Transverse colon (tissue), 4 donors: ENCODE results near the gene DNAH11. TPM values are rescaled to one million over a fixed set of nuclear protein-coding genes. Genes with fewer than 3 reads are reported as not detected.

Experiments used
- DNase-seq: peaks from one replicate; pipeline ENCODE4 v3.0.0-alpha.2; 2019
- H3K27ac ChIP-seq, 4 donors: fragments of 200-600 bp; sonication (generic); 2 replicates each; pipeline ENCODE4 v1.5.1; 2016 to 2018; ENCODE audit warnings: inconsistent platforms in 4 of 4
- H3K27me3 ChIP-seq: fragments of 200-600 bp; sonication (generic); 2 replicates; pipeline ENCODE4 v1.5.1; 2017; ENCODE audit warnings: inconsistent platforms
- H3K36me3 ChIP-seq, 4 donors: fragments of 200-600 bp; sonication (generic); 2 replicates each; pipeline ENCODE4 v1.5.1; 2017 to 2019; ENCODE audit warnings: inconsistent platforms in 4 of 4
- H3K4me1 ChIP-seq, 4 donors: fragments of 200-600 bp; sonication (generic); 2 replicates each; pipeline ENCODE4 v1.5.1; 2017 to 2020; ENCODE audit warnings: inconsistent platforms in 4 of 4
- H3K4me3 ChIP-seq, 4 donors: fragments of 200-600 bp; sonication (generic); 1 replicate in 1 of 4; 2 replicates in 3 of 4; pipeline versions ENCODE4 v1.5.1 to v1.6.1; 2017 to 2019; ENCODE audit warnings: inconsistent platforms in 4 of 4
- H3K9me3 ChIP-seq, 2 donors: fragments of 200-600 bp; sonication (generic); 2 replicates each; pipeline ENCODE4 v1.5.1; 2017 to 2019; ENCODE audit warnings: inconsistent platforms in 2 of 2
- EP300 ChIP-seq: sonication (generic); formaldehyde crosslinking; IDR thresholded peaks from one replicate; pipeline ENCODE4 v1.6.1; 2017; ENCODE audit warnings: antibody characterized with exemption, low read depth
- POLR2A ChIP-seq: fragments of 450-650 bp; IDR thresholded peaks from one replicate; pipeline ENCODE4 v1.6.1; 2016; ENCODE audit warnings: antibody characterized with exemption, mild to moderate bottlenecking, moderate library complexity
- POLR2AphosphoS5 ChIP-seq, 3 donors: sonication (generic); formaldehyde crosslinking; IDR thresholded peaks; one replicate each; pipeline ENCODE4 v1.6.1; 2016; ENCODE audit warnings: antibody characterized with exemption in 3 of 3
- WGBS, 2 donors: methylation state at CpG; one replicate each; pipeline ENCODE4 v1.1.5; 2018; ENCODE audit warnings: low coverage in 1 of 2; 5-methylcytosine and 5-hydroxymethylcytosine counted together
- in situ Hi-C, 4 donors: fragments of 200-750 bp; cut with MboI; loops; one replicate each; pipeline versions ENCODE4 v1.15.0 to v1.15.1; 2017; ENCODE audit warnings: low sequenced_read_pairs in 3 of 4, low pct_ligation_motif_present in 1 of 4, low pct_unique_long_range_greater_than_20kb in 1 of 4
- intact Hi-C: fragments of 100-400 bp; cut with DNase I; formaldehyde crosslinking; loops from one replicate; pipeline ENCODE4 v1.15.1; 2023; ENCODE audit warnings: low total_unique reads
- total RNA-seq, 4 donors: library from RNA; depleted of rRNA; stranded (reverse); fragments of >200 nt; gene quantifications; one replicate each; pipeline ENCODE4 v1.1.0, GENCODE V29; 2016
- TF ChIP-seq, protein P1 (sequence below), 5 experiments: fragments of 200-600 bp in 3 of 5; fragments of 450-650 bp in 2 of 5; sonication (generic) in 3 of 5; IDR thresholded peaks; 1 replicate in 2 of 5; 2 replicates in 3 of 5; pipeline ENCODE4 v1.5.1; 2016 to 2017; ENCODE audit warnings: antibody characterized with exemption in 5 of 5, inconsistent platforms in 3 of 5, mild to moderate bottlenecking in 2 of 5, moderate library complexity in 1 of 5

Gene DNAH11
- total RNA-seq, 4 donors from 2014 or later: under 0.01 to 0.16 TPM; not detected in 2

DNA sequence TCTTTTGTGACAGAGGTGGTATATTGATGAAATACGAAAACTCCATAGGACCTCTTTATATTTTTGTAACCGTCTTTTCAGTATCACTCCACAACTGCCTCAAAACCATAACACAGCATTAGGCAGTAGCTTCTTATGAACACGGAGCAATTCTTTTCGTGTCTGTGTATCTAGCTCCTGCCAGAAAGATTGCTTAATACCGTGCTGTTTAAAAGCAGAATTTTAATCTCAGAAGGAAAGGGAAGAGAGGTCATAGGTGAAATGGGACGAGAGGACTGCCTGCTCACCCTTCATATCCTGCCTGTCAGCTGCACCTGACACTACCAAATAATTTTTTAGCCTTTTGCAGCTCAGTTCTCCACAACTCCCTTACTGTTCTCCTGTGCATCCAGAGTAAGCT is 200.7 kb downstream of the DNAH11 start:
- H3K27me3 ChIP-seq: no peaks in the 10 kb centered on the region
- WGBS, 2 donors: 57 to 63% methylated on average over 6 of the region's 6 CpGs
- H3K4me1 ChIP-seq: no peaks in the 10 kb centered on the region
- TF ChIP-seq EP300 (no peak), POLR2A (no peak), POLR2AphosphoS5 (IDR thresholded peaks at IDR 0.05) (no peak)
- TF ChIP-seq, protein P1, sequence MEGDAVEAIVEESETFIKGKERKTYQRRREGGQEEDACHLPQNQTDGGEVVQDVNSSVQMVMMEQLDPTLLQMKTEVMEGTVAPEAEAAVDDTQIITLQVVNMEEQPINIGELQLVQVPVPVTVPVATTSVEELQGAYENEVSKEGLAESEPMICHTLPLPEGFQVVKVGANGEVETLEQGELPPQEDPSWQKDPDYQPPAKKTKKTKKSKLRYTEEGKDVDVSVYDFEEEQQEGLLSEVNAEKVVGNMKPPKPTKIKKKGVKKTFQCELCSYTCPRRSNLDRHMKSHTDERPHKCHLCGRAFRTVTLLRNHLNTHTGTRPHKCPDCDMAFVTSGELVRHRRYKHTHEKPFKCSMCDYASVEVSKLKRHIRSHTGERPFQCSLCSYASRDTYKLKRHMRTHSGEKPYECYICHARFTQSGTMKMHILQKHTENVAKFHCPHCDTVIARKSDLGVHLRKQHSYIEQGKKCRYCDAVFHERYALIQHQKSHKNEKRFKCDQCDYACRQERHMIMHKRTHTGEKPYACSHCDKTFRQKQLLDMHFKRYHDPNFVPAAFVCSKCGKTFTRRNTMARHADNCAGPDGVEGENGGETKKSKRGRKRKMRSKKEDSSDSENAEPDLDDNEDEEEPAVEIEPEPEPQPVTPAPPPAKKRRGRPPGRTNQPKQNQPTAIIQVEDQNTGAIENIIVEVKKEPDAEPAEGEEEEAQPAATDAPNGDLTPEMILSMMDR (IDR thresholded peaks at IDR 0.05): no peak
- in situ Hi-C loops (no loop called here), intact Hi-C loops (no loop called here)
- H3K9me3 ChIP-seq: no peaks in the 10 kb centered on the region
- no peak for DNase-seq
- H3K27ac ChIP-seq: no peak overlapping the region
- no peaks in the 10 kb centered on the region for H3K36me3 ChIP-seq
- H3K4me3 ChIP-seq: no peak overlapping the region

DNA sequence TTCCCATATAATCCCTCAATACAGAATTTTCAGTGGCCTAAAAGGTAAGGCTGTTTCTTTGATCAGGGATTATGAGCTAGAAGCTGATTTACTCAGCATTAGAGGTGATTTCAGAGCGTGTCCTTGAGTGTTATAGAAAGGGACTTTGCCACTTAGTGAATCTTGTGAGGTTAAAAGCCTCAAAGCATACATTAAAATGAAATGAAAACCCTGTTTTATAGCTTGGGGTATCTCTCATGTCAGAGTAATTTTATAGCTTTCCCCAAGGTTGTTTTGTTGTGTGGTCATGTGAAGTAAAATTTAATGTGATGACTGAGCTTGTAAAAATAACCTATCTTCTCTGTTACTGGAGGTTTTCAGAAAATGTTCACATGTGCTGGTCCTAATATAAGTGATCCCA is 204.1 kb downstream of the DNAH11 start:
- no peaks in the 10 kb centered on the region for H3K36me3 ChIP-seq
- H3K27ac ChIP-seq: no peak overlapping the region
- DNase-seq: no peak
- TF ChIP-seq EP300 (no peak), POLR2A (no peak), POLR2AphosphoS5 (IDR thresholded peaks at IDR 0.05) (no peak)
- TF ChIP-seq, protein P1 (IDR thresholded peaks at IDR 0.05): no peak
- 58 to 75% methylated on average over 1 of the region's 1 CpG for WGBS, 2 donors
- no peak overlapping the region for H3K4me3 ChIP-seq
- intact Hi-C loops (no loop called here), in situ Hi-C loops (no loop called here)
- H3K27me3 ChIP-seq: no peaks in the 10 kb centered on the region
- H3K9me3 ChIP-seq: no peaks in the 10 kb centered on the region
- no peaks in the 10 kb centered on the region for H3K4me1 ChIP-seq

DNA sequence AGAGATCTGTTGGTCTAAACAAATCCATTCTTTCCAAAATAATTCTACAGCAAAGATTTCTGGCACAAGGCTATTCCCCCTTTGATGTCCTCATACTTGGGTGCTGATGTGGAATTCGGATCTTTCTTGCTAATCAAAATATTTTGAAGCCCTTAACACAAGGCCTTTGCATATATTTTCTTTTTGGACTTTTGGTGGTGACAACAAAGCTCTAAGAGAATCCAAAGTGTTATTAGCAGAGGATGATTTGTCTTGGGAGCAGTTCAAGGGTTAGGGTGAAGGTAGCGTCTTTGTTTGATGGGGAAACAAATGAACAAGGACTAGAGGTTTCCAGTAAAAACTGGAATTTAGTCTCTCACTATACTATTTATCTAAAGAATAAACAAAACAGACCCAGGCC is 205.0 kb downstream of the DNAH11 start:
- Histone ChIP-seq H3K4me3 (no peak overlapping the region), H3K27me3 (no peaks in the 10 kb centered on the region), H3K27ac (no peak overlapping the region), H3K4me1 (no peaks in the 10 kb centered on the region), H3K36me3 (no peaks in the 10 kb centered on the region), H3K9me3 (no peaks in the 10 kb centered on the region)
- TF ChIP-seq POLR2AphosphoS5 (IDR thresholded peaks at IDR 0.05) (no peak), POLR2A (no peak), EP300 (no peak)
- TF ChIP-seq, protein P1 (IDR thresholded peaks at IDR 0.05): no peak
- intact Hi-C loops: no loop called here
- in situ Hi-C loops: no loop called here
- 62 to 66% methylated on average over 2 of the region's 2 CpGs for WGBS, 2 donors
- DNase-seq: no peak

DNA sequence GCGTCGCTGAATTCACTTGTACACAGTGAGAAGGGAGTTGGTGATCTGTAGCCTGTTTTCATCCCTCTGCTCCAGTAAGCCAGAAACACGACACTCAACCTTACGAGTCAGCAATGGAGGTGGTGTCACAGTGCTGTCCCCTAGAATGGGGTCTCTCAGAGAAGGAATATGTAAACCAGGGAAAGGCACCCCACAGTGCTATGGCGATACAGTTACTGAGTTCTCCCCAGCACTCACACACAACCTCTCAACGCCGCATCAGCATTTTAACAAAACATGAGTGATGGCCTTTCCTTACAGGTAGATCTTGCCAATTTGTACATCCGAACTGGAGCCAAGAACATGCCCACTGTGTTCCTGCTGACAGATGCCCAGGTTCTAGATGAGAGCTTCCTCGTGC is 206.5 kb downstream of the DNAH11 start:
- no peak for TF ChIP-seq POLR2AphosphoS5 (IDR thresholded peaks at IDR 0.05)
- TF ChIP-seq EP300: no peak
- TF ChIP-seq POLR2A: no peak
- TF ChIP-seq, protein P1 (IDR thresholded peaks at IDR 0.05): no peak
- intact Hi-C loops (no loop called here), in situ Hi-C loops (no loop called here)
- no peak overlapping the region for H3K4me3 ChIP-seq
- H3K27me3 ChIP-seq: no peaks in the 10 kb centered on the region
- 80 to 84% methylated on average over 8 to 9 of the region's 9 CpGs for WGBS, 2 donors
- no peak overlapping the region for H3K27ac ChIP-seq
- H3K9me3 ChIP-seq: no peaks in the 10 kb centered on the region
- DNase-seq: no peak
- no peaks in the 10 kb centered on the region for H3K36me3 ChIP-seq
- H3K4me1 ChIP-seq: no peaks in the 10 kb centered on the region
